ENCODE results near the gene CCDC186.

- TF ChIP-seq CTCF (IDR thresholded peaks at IDR 0.05) (no peak), POLR2A (IDR thresholded peaks at IDR 0.05) (no peak)
These were observed 102.8 kb downstream of the CCDC186 start for GRCh38 chr10:114071178-114071577.
